Left forelimb (tissue), 1 donor: ENCODE measurements around the gene ALG10B.
A peak's percentile ranks its signal among the peaks of the same experiment; 100 is the strongest.
"Not testable (repeated sequence)": the region's sequence is repeated elsewhere in the genome, so short reads cannot be mapped to it uniquely, and the experiment has no call there.

ENCODE experiments used
- DNase-seq: peaks from one replicate; pipeline ENCODE4 v3.0.0-alpha.2; 2018; ENCODE audit warnings: low spot score

Gene ALG10B

DNA sequence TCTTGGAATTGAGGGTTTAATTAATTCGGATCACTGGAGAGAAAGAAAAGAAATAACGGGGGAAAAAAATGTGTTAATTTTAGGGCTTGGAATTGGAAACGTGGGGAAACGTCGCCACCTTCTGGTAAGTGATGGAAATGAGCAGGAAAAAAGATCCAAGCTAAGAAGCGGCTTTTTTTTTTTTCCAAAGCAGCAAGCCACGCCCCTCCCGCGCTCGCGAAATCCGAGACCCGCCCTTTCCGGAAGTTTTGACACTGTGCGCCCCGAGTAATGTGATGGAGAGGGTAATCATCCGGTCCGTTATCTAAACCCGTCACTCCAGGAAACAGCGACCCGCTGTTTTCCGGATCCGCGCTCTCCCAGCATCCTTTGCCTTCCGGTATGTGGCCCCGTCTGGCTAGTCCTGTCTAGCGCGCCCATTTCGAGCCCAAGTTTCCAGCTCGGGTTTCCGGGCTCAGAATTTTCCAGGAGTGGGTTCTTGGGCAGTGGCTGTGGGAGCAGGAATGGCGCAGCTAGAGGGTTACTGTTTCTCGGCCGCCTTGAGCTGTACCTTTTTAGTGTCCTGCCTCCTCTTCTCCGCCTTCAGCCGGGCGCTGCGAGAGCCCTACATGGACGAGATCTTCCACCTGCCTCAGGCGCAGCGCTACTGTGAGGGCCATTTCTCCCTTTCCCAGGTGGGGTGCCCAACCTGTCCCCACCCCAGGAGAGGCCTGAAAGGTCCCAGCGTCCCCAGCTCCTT, at the start of gene ALG10B:
Gene ALG10B, plus strand, starts transcription at position 384 of the 739 bp plus-strand sequence. Its CDS starts 120 bp downstream, at position 504.
- DNase-seq = peak; percentile 96

GRCh38 chr12:38268612-38269011, 48.0 kb upstream of the ALG10B start:
- DNase-seq = no peak

DNA sequence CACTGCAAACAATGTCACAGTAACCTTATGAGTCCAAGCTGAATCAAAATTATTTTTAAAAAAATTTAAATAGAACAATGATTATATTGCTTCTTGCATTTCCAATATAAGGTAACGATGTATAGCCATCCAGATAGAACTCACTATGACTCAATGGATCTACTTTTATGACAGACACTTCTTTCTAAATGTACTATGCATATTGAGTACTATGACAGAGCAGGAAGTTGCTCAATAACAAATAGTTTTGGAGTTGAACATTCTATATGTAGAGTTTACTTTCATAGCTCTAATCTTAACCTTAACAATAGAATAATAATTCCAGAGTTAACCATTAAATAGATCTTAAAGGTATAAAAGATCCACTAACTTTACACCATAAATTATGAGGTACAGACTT, 46.7 kb upstream of the ALG10B start:
- DNase-seq = no peak

- DNase-seq = no peak
Observed at GRCh38 chr12:38279756-38280155, 36.8 kb upstream of the ALG10B start.

- DNase-seq = no peak
Observed at GRCh38 chr12:38282886-38283285, 33.7 kb upstream of the ALG10B start.

DNA sequence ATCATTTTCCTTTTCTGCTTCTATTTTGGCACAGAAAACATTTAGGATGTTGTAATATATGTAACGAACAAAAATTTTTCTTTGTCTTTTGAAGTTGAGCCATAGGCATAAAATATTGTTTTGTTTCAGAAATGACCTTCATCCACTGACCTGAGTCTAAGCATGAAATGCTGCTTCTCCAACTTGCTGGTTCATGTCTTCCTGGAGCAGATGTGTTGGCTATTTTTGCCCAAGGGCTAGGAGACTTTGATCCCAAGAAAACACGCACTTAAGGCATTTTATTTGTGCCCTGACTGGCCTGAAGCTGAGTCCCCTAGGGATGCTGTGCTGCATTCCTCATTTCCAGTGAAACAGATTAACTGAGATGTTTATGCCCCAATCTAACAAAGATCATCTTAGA, 27.2 kb upstream of the ALG10B start:
- DNase-seq = no peak

DNA sequence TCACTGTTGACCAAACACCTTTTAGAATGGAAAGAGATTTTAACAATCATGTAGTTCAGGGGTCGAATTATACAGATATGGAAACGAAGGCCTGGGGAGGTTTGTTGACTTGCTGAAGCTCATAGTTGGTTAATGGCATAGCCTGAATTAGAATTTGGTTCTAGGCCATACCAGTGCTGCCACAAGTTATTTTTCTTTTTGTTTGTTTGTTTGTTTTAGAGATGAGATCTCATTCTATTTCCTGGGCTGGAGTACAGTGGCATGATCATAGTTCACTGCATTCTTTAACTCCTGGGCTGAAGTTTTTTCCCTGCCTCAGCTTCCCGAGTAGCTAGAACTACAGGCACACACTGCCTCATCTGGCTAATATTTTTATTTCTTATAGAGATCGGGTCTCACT, 25.4 kb upstream of the ALG10B start:
- DNase-seq = no peak

DNA sequence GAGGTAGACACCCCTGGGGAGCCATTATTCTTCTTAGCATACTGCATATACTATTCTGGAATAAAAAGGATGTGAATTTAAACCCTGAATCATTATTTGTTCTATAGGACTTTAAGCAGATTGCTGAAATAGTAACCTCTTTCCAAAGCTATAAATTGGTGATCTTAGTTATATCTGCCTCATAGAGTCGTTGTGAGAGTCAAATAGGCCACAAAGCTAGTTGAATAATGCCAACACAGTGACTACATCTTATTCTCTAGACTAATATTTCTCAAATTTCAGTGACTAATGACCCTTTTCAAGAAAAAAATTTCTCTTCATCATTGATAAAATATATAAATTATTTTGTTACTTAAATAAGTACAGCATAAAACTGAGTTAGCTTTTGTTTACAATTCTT, 13.6 kb upstream of the ALG10B start:
- DNase-seq = not testable (repeated sequence)

DNA sequence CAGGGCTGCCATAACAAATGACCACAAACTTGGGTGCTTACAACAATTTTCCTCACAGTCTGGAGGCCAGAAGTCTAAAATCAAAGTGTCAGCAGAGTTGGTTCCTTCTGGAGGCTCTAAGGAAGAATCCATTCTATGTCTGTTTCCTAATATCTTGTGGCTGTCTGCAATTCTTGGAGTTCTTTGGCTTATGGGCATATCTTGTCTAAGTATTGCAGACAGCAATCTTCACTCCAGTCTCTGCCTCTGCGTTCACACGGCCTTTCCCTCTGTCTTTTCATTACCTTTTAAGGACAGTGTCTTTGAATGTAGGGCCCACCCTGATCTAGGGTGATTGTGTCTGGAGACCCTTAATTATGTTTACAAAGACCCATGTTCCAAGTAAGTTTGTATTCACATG, 5.4 kb downstream of the ALG10B start:
- not testable (repeated sequence) for DNase-seq

DNA sequence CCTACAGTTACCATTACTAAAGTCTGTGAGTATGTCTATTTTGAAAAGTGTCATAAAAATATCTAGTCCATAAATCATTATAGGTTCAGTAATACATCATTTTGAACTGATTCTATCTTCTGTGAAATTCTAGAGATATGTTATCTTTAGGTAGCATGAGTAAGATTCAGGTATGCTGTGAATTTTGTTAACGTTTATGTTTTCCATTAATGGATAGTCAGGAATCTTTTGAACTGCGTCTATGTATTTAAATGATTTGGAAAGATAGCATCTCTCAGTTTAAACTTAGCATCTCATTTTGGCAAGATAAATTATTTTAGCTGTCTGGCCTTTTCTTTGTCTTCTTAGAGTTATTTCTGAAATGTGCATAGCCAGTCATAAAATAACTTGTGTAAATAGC, 8.3 kb downstream of the ALG10B start:
- DNase-seq = no peak

DNA sequence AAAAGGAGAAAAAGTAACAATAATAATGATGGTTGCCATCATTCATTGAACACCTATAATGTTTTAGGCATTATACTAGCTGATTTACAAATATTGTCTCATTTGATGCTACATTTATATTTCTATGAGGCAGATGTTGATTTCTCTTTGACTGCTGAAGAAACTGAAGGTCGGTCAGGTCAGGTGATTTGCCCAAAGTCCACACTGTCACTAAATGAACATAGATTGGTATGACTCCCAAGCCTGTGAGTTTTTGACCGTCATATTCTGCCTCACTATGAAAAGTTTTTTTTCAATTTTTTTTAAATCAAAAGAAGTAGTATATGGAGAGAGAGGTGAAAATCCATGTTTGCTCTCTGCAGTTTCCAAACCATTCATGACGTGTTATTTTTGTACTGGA, 10.8 kb downstream of the ALG10B start:
- no peak for DNase-seq

DNA sequence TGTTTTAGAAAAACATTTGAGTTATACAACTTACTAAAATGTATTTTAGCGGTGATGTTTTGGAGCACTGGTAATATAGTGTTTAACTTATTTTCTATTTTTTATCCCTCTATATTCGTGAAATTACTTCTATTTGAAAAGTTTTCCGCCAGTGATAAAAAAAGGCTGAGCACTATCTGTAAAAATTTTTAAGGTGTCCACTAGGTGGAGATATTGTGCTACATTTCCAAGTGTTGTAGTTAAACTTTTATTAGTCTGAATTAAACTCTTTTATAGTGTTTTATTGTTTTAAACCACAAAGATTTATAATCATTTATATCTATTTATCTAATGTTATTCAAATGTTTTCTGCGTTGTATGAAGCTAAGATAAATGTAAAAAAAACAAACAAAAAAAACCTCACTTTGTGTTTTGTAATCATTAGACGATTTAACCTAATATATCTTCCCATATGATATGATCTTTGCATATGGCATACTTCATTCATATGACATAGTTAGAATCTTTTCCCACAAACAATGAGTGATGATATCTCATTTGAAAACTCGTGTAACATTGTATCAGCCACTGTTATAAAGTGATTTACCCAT, 11.8 kb downstream of the ALG10B start:
- DNase-seq = no peak

GRCh38 chr12:38330414-38330813, 13.8 kb downstream of the ALG10B start:
- not testable (repeated sequence) for DNase-seq

GRCh38 chr12:38332814-38333213, 16.2 kb downstream of the ALG10B start:
- DNase-seq = no peak

DNA sequence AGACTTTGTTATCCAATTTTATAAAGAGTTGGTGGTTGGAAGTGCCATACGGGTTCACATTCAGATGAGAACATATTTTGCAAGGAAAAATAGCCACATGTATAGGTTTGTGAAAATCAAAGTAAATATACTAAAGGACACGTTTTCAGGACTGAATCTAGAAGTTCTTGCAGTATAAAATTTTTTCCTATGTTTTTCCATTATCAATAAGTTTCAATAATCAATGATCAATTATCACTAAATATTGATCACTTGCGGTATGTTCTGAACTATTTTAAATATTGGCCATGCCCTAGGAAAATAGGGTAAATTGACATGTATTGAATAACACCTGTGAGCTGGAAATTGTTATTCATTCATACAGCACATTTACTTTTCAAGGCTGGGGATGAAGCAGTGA, 25.9 kb downstream of the ALG10B start:
- DNase-seq = no peak

DNA sequence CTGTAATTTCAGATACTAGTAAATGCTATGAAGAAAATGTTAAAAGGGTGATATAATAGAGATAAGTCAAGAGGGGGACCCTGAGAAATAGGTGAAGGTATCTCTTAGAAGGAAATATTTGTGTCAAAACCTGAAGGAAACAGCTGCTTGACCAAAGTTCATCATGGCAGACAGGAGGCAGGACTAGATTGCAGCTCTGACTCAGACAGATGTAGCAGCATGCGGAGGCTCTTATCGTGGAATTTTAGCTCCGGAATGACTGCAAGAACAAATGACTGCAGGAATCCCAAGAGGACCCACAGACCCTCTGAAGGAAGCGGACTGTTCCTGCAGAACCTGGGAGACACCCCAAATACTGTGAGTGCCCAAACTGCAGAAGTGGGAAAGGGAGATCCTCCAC, 26.7 kb downstream of the ALG10B start:
- DNase-seq = not testable (repeated sequence)

GRCh38 chr12:38343916-38344315, 27.3 kb downstream of the ALG10B start:
- DNase-seq = not testable (repeated sequence)

- DNase-seq = no peak
Observed at GRCh38 chr12:38350342-38351174, 34.0 kb downstream of the ALG10B start.

GRCh38 chr12:38351175-38351508, 34.6 kb downstream of the ALG10B start:
- not testable (repeated sequence) for DNase-seq

DNA sequence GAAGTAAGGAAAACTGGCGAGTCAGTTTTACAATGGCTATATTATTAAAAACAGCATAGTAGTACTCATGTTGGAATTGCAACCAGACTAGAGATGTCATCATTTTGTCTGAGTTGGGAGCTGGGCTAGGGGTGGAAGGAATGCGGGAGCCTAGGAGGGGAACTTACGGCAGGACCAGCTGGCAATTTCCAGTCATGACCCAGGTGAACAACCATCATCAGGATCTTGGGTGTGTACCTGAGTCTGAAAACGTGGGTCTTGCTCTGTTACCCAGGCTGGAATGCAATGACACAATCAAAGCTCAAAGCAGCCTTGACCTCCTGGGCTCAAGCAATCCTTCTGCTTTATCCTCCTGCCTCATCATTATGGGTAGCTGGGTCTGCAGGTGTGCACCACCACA, 50.9 kb downstream of the ALG10B start:
- no peak for DNase-seq

- no peak for DNase-seq
Observed at GRCh38 chr12:38370311-38370710, 53.7 kb downstream of the ALG10B start.

DNA sequence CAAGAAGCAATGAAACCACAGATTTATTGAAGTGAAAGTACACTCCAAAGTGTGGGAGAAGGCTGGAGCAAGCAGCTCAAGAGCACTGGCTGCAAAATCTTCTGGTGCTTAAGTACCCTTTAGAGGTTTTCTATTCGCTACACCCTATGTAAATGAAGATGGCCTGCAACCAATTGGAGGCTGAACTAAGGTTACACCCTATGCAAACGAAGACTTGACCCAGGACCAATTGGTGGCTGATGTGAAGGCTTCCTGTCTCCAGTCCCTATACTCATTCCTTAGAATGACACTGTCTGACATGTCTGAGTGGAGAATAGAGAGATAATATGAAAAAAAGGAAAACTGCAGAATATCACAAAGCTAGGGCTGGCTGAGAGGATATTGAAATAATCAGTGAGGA, 57.2 kb downstream of the ALG10B start:
- no peak for DNase-seq

DNA sequence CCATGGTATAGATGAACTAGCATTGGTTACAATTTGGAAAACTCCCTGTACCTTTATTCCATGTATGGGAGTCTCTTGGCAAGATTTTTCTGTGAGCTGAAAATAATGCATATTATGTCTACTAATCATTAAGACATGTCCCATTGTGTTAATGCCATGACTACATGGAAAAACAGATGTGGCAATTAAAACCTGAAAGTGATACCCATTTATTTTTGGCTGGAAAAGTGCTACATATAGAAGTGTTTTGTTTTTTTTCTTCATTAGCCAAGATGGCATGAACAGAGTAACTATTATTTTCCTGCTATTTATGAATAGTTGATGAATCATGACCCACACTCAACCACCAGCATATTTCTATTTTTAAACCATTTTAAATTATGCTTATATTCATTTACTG, 58.2 kb downstream of the ALG10B start:
- DNase-seq = no peak
